ENCODE data around the gene ADCK1.
A peak's percentile ranks its signal among the peaks of the same experiment; 100 is the strongest.
"Not testable (repeated sequence)": the region's sequence is repeated elsewhere in the genome, so short reads cannot be mapped to it uniquely, and the experiment has no call there.

ADCK1 gene

GRCh38 chr14:77809011-77809410, 9.1 kb downstream of the ADCK1 start:
- no peak for DNase-seq

- DNase-seq = no peak
Observed at GRCh38 chr14:77812028-77812427, 12.1 kb downstream of the ADCK1 start.

- DNase-seq = not testable (repeated sequence)
Observed at GRCh38 chr14:77812682-77813081, 12.8 kb downstream of the ADCK1 start.

GRCh38 chr14:77822307-77822706, 22.4 kb downstream of the ADCK1 start:
- no peak for DNase-seq

GRCh38 chr14:77822741-77823140, 22.8 kb downstream of the ADCK1 start:
- no peak for DNase-seq

GRCh38 chr14:77823378-77823777, 23.5 kb downstream of the ADCK1 start:
- no peak for DNase-seq

- DNase-seq = no peak
Observed at GRCh38 chr14:77825895-77826519, 26.1 kb downstream of the ADCK1 start.

- no peak for DNase-seq
Observed at GRCh38 chr14:77830692-77831091, 30.8 kb downstream of the ADCK1 start.

GRCh38 chr14:77832297-77832696, 32.4 kb downstream of the ADCK1 start:
- DNase-seq = no peak

- no peak for DNase-seq
Observed at GRCh38 chr14:77837926-77838325, 38.0 kb downstream of the ADCK1 start.

GRCh38 chr14:77838831-77839511, 39.1 kb downstream of the ADCK1 start:
- no peak for DNase-seq

GRCh38 chr14:77843195-77843594, 43.3 kb downstream of the ADCK1 start:
- DNase-seq = no peak

- no peak for DNase-seq
Observed at GRCh38 chr14:77843651-77844050, 43.7 kb downstream of the ADCK1 start.

GRCh38 chr14:77844802-77845201, 44.9 kb downstream of the ADCK1 start:
- no peak for DNase-seq

GRCh38 chr14:77848031-77848430, 48.1 kb downstream of the ADCK1 start:
- DNase-seq = peak; percentile 2

- no peak for DNase-seq
Observed at GRCh38 chr14:77849711-77850110, 49.8 kb downstream of the ADCK1 start.

GRCh38 chr14:77853919-77854318, 54.0 kb downstream of the ADCK1 start:
- DNase-seq = no peak

GRCh38 chr14:77856941-77857340, 57.0 kb downstream of the ADCK1 start:
- no peak for DNase-seq

GRCh38 chr14:77859934-77860570, 60.1 kb downstream of the ADCK1 start:
- DNase-seq = no peak

- no peak for DNase-seq
Observed at GRCh38 chr14:77861201-77861600, 61.3 kb downstream of the ADCK1 start.

GRCh38 chr14:77862154-77862786, 62.4 kb downstream of the ADCK1 start:
- DNase-seq = peak; percentile 83

GRCh38 chr14:77864085-77864484, 64.2 kb downstream of the ADCK1 start:
- no peak for DNase-seq

- DNase-seq = no peak
Observed at GRCh38 chr14:77864580-77864979, 64.7 kb downstream of the ADCK1 start.

GRCh38 chr14:77865455-77865854, 65.5 kb downstream of the ADCK1 start:
- no peak for DNase-seq
